Natural killer cell (primary cell): ENCODE results near the gene SHC2. TPM values are rescaled to one million over a fixed set of nuclear protein-coding genes. Genes with fewer than 3 reads are reported as not detected.
"Not testable (repeated sequence)": the region's sequence is repeated elsewhere in the genome, so short reads cannot be mapped to it uniquely, and the experiment has no call there.

Experiments
- ATAC-seq, 3 donors: fragments of 150-1000 bp in 2 of 3; fragments of 200-7000 bp in 1 of 3; cut with Tn5 transposase; 1 replicate in 1 of 3; 2 replicates in 2 of 3; pipeline ENCODE4 v1.10.0; 2021; ENCODE audit warnings: mild to moderate bottlenecking in 2 of 3, moderate library complexity in 2 of 3
- DNase-seq, 2 donors: peaks; one replicate each; pipeline versions ENCODE4 v3.0.0 to v3.0.0-alpha.2; 2013 to 2021; ENCODE audit warnings: mixed read lengths in 1 of 2
- H3K27ac ChIP-seq: one replicate; pipeline ENCODE4 v1.5.1; 2013; ENCODE audit warnings: mild to moderate bottlenecking, low read length
- H3K27me3 ChIP-seq: one replicate; pipeline ENCODE4 v1.6.1; 2013; ENCODE audit warnings: low read length; ENCODE audit not compliant: control insufficient read depth, insufficient read depth
- H3K36me3 ChIP-seq: one replicate; pipeline ENCODE4 v1.6.1; 2013; ENCODE audit warnings: low read length; ENCODE audit not compliant: control insufficient read depth, insufficient read depth
- H3K4me1 ChIP-seq: one replicate; pipeline ENCODE4 v1.6.1; 2013; ENCODE audit warnings: low read length; ENCODE audit not compliant: control insufficient read depth, insufficient read depth
- H3K4me3 ChIP-seq: one replicate; pipeline ENCODE4 v1.5.1; 2013; ENCODE audit warnings: low read length
- H3K9me3 ChIP-seq: one replicate; pipeline ENCODE4 v1.6.1; 2013; ENCODE audit warnings: low read length; ENCODE audit not compliant: control insufficient read depth, insufficient read depth
- H3K27ac Mint-ChIP-seq, 2 donors: one replicate each; pipeline ENCODE4 v1.8.0; 2022; ENCODE audit warnings: mild to moderate bottlenecking in 2 of 2, mixed read lengths in 2 of 2, moderate library complexity in 1 of 2
- H3K27me3 Mint-ChIP-seq, 2 donors: one replicate each; pipeline ENCODE4 v1.8.0; 2022; ENCODE audit warnings: low read depth in 2 of 2, mixed read lengths in 2 of 2
- H3K36me3 Mint-ChIP-seq: one replicate; pipeline ENCODE4 v1.8.0; 2022; ENCODE audit warnings: mixed read lengths
- H3K4me1 Mint-ChIP-seq, 2 donors: one replicate each; pipeline ENCODE4 v1.8.0; 2022; ENCODE audit warnings: mixed read lengths in 2 of 2
- H3K4me3 Mint-ChIP-seq: one replicate; pipeline ENCODE4 v1.8.0; 2022; ENCODE audit warnings: mild to moderate bottlenecking, moderate library complexity, mixed read lengths
- H3K9me3 Mint-ChIP-seq, 2 donors: one replicate each; pipeline ENCODE4 v1.8.0; 2022; ENCODE audit warnings: mixed read lengths in 2 of 2
- CTCF ChIP-seq: fragments of 200-600 bp; IDR thresholded peaks from one replicate; pipeline ENCODE4 v1.8.0; 2022; ENCODE audit warnings: antibody characterized with exemption
- WGBS: methylation state at CpG from one replicate; pipeline ENCODE4 v1.1.7; 2013; ENCODE audit warnings: missing lambda C conversion rate; ENCODE audit not compliant: insufficient coverage; 5-methylcytosine and 5-hydroxymethylcytosine counted together
- intact Hi-C: fragments of 100-400 bp; cut with micrococcal nuclease; formaldehyde crosslinking; loops from one replicate; pipeline ENCODE4 v1.14.2; 2022
- total RNA-seq, 4 donors: library from RNA; stranded (reverse); fragments of 120-200 nt in 1 of 4; gene quantifications; one replicate each; pipeline versions ENCODE4 v1.2.3 to v1.2.4, GENCODE V29; 2013 to 2022

Gene SHC2
- total RNA-seq, 3 donors from 2014 or later (not counting 1 experiment from before 2014, with no cell fraction given) = 0.75 TPM; not detected in 2

GRCh38 chr19:413756-414420 lies 46.9 kb downstream of the SHC2 start:
- intact Hi-C loops = no loop called here
- ATAC-seq (no peak), DNase-seq (no peak)
- Histone ChIP-seq H3K9me3 (no peaks in the 10 kb centered on the region), H3K4me3 (no peak overlapping the region), H3K27ac (no peak overlapping the region), H3K36me3 (no peaks in the 10 kb centered on the region), H3K27me3 (peaks cover 10% of the 10 kb centered on the region), H3K4me1 (peaks cover 6% of the 10 kb centered on the region)
- Mint-ChIP-seq H3K27me3 (peaks cover 6 to 8% of the 10 kb centered on the region in 2 donors), H3K4me3 (no peak overlapping the region), H3K4me1 (peaks cover 5 to 7% of the 10 kb centered on the region in 2 donors), H3K36me3 (no peaks in the 10 kb centered on the region), H3K9me3 (no peaks in the 10 kb centered on the region), H3K27ac (no peak overlapping the region)
- WGBS = 86% methylated on average over 15 of the region's 15 CpGs
- TF ChIP-seq CTCF = no peak

DNA sequence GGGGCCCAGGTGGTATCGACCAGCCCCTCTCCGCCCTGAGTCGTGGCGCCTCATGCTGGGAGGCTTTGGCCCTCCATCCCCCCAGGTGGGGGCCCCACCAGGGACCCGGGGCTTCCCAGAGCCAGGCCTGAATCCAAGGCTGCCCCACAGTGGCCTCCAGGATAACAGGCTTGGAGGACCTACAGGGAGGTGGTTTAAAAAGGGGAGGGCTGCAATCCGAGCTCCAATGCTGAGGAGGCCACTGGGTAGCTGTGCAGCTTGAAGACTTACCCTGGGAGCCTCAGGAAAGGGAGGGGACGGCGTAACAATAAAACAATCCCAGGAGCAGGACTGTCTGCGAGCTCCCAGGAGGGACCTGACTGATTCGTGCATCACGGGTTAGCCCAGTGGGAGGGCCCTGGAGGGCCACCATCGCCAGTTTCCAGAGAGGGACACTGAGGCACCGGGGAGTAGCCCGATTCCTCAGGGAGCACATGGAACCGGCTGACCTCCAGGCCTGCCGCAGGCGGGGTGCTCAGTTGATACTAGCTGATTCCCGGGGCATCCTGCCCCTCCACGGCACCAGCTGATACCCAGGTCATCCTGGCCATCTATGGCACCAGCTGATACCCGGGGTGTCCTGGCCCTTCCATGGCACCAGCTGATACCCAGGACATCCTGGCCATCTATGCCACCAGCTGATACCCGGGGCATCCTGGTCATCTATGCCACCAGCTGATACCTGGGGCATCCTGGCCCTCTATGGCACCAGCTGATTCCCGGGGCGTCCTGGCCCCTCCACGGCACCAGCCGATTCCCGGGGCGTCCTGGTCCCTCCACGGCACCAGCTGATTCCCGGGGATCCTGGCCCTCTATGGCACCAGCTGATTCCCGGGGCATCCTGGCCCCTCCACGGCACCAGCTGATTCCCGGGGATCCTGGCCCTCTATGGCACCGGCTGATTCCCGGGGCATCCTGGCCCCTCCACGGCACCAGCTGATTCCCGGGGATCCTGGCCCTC lies 48.2 kb downstream of the SHC2 start:
- intact Hi-C loops = no loop called here
- no peak for DNase-seq
- Histone ChIP-seq H3K9me3 (no peaks in the 10 kb centered on the region), H3K27me3 (peaks cover 19% of the 10 kb centered on the region), H3K36me3 (no peaks in the 10 kb centered on the region), H3K27ac (no peak overlapping the region), H3K4me3 (no peak overlapping the region), H3K4me1 (peaks cover 14% of the 10 kb centered on the region)
- Mint-ChIP-seq H3K4me1 (peaks cover 5 to 7% of the 10 kb centered on the region in 2 donors), H3K27ac (no peak overlapping the region), H3K36me3 (no peaks in the 10 kb centered on the region), H3K9me3 (no peaks in the 10 kb centered on the region), H3K27me3 (peaks cover 8 to 9% of the 10 kb centered on the region in 2 donors), H3K4me3 (no peak overlapping the region)
- ATAC-seq = no peak
- 62% methylated on average over 35 of the region's 36 CpGs for WGBS
- no peak for TF ChIP-seq CTCF

DNA sequence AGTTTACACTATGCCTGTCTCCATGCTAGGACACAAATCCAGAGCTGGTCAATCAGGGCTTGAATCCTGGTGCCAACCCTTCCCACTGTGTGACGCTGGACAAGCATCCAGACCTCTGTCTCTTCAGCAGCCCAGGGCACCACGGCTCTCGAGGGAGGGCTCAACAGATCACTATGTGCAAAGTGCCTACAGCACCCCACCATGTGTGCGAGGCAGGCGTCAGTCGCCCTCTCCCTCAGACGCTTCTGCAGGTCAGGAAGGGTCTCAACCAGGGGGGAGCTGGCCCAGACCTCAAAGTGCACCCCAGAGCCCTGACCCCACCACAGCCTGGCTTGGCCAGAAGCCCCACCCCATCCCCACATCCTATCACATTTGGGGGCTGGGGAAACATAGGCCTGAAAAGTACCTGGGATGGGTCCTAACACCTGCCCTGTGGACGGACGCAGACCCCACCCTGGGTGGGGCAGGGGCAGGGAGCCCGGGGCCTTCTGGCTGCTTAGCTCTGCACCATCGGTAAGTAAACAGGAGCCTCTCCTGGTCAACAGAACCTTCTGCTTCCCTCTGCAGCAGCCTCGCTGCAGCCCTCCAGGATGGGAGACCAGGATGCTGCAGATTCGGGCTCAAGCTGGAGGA lies 49.0 kb downstream of the SHC2 start:
- H3K27ac ChIP-seq = no peak overlapping the region
- TF ChIP-seq CTCF = no peak
- H3K4me1 Mint-ChIP-seq = peaks cover 5 to 7% of the 10 kb centered on the region in 2 donors
- H3K4me3 ChIP-seq = no peak overlapping the region
- WGBS = 62% methylated on average over 13 of the region's 13 CpGs
- no peaks in the 10 kb centered on the region for H3K9me3 Mint-ChIP-seq
- no peak for ATAC-seq
- no peaks in the 10 kb centered on the region for H3K36me3 Mint-ChIP-seq
- DNase-seq = no peak
- H3K27ac Mint-ChIP-seq = no peak overlapping the region
- H3K27me3 ChIP-seq = peaks cover 19% of the 10 kb centered on the region
- H3K4me1 ChIP-seq = peaks cover 14% of the 10 kb centered on the region
- H3K4me3 Mint-ChIP-seq = no peak overlapping the region
- intact Hi-C loops = no loop called here
- H3K9me3 ChIP-seq = no peaks in the 10 kb centered on the region
- H3K36me3 ChIP-seq = no peaks in the 10 kb centered on the region
- peaks cover 8 to 9% of the 10 kb centered on the region in 2 donors for H3K27me3 Mint-ChIP-seq

DNA sequence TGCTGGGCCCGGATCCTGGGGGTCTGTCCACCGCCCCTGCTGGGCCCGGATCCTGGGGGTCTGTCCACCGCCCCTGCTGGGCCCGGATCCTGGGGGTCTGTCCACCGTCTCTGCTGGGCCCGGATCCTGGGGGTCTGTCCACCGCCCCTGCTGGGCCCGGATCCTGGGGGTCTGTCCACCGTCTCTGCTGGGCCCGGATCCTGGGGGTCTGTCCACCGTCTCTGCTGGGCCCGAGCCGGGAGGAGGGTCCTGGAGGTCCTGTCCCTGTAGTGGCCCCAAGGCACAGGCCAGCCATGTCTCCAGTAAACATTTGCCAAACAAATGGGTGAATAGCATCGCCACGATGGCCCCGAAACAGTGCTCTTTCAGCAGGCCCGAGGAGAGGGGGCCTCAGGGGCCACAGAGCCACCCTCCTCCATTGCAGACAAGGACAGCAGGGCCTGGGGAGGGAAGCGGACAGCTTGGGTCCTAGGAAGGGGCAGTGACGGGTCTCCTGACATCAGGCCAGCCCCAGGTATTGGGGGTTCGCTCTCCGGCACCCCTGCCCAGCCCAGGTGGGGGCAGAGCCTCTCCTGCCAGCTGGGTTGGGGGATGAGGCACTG lies 49.6 kb downstream of the SHC2 start:
- peaks cover 14% of the 10 kb centered on the region for H3K4me1 ChIP-seq
- H3K4me3 Mint-ChIP-seq, ATAC-seq, H3K36me3 Mint-ChIP-seq, H3K27ac Mint-ChIP-seq, H3K27ac ChIP-seq, H3K9me3 Mint-ChIP-seq, H3K36me3 ChIP-seq, intact Hi-C loops, H3K27me3 Mint-ChIP-seq, H3K9me3 ChIP-seq, H3K4me3 ChIP-seq, DNase-seq, H3K4me1 Mint-ChIP-seq: not testable (repeated sequence)
- WGBS = 80% methylated on average over 16 of the region's 22 CpGs
- peaks cover 19% of the 10 kb centered on the region for H3K27me3 ChIP-seq
